ENCODE results near the gene SHMT2. TPM values are rescaled to one million over a fixed set of nuclear protein-coding genes. Genes with fewer than 3 reads are reported as not detected.

SHMT2 gene
- total and polyA plus RNA-seq, 5 experiments from 2014 or later, result 27.3 to 45.3 (median 31.2) TPM

DNA sequence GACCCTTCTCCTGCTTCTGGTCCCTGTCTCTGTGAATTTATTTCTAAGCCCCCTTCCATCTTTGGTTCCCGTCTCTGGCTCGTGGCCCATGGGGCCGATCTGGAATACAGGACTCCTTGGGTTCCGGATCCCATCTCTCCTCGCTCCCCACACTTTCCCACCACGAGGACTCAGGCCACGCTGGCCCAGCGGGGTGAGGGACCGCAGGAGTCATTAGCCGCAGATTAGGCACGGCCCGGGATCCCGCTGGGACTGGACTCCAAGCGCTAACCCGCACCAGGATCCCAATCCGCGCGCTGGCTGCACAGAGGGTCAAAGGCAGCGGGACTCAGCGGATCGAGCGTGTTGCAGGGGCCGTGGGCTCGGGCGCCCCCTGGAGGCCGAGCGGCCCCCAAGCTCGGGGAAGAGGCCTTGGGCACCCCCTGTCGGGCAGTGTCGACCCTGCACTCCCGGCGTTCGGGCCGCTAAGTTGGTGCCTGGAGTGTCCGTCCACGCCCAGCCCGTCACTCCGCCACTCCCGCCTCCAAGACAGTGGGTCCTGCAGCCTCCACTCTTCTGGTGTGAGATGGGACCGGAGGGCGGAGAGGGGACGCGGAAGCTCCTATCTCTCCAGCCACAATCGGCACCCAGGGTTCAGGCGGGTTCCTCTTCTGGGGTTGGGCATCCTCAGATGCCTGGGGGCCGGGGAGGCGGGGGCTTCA lies 9.5 kb downstream of the SHMT2 start:
- H3K36me3 Mint-ChIP-seq, result peaks cover 0 to 18% (median 11%) of the 10 kb centered on the region in 3 donors
- POLR2A ChIA-PET, result interaction anchor here (0.8 to 7.5 kb wide), 6 partner anchors 9 to 111 kb away, joined by 3 to 72 read pairs (median 21); partner anchors contain the start of genes LRP1, NXPH4 and SHMT2
- no peaks in the 10 kb centered on the region for H3K9me3 Mint-ChIP-seq
- H3K4me3 Mint-ChIP-seq, result peak overlapping the region; percentile 90 to 98 (median 94)
- peaks cover 44 to 87% (median 70%) of the 10 kb centered on the region in 4 donors for H3K4me1 Mint-ChIP-seq
- H3K27me3 Mint-ChIP-seq, result peaks cover 31 to 83% (median 57%) of the 10 kb centered on the region in 5 donors
- ATAC-seq, result peak; percentile 54 to 58
- H3K27ac Mint-ChIP-seq, result peak overlapping the region in 4 of 10 donors; percentile 31 to 87 (median 63)
- peak; percentile 68 to 92 (median 84) for DNase-seq

DNA sequence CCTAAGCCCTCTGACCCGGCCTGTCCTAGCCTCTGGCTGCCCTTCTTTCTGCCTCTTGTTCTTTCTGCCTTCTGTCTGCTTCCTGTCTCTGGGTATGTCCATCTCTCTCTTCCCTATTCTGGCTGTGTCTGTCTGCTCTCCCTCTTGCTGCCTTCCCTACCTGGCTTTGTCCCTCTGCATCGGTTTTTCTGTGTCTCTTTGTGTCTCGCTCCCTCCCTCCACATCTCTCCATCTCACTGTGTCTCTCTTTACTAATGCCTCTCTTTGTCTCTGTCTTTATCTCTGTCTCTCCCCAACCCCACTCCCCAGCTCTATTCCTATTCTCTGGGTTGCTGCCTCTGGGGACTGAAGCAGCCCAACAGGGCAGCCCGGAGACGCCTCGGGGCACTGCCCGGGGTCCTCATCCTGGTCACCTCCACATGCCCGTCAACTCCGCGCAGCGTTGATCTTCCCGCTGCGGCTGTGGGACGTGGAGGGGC lies 10.1 kb downstream of the SHMT2 start:
- Mint-ChIP-seq H3K9me3 (no peaks in the 10 kb centered on the region), H3K4me3 (peak overlapping the region; percentile 90 to 98 (median 94)), H3K4me1 (peaks cover 44 to 83% (median 68%) of the 10 kb centered on the region in 4 donors), H3K27me3 (peaks cover 31 to 90% (median 62%) of the 10 kb centered on the region in 5 donors), H3K36me3 (peaks cover 0 to 12% (median 5%) of the 10 kb centered on the region in 3 donors), H3K27ac (peak overlapping the region in 6 of 10 donors; percentile 3 to 87 (median 40))
- POLR2A ChIA-PET, result interaction anchor here (0.8 to 7.5 kb wide), 6 partner anchors 10 to 111 kb away, joined by 3 to 72 read pairs (median 21); partner anchors contain the start of genes LRP1, NXPH4 and SHMT2
- DNase-seq (peak in 1 of 10 donors; percentile 57), ATAC-seq (no peak)

DNA sequence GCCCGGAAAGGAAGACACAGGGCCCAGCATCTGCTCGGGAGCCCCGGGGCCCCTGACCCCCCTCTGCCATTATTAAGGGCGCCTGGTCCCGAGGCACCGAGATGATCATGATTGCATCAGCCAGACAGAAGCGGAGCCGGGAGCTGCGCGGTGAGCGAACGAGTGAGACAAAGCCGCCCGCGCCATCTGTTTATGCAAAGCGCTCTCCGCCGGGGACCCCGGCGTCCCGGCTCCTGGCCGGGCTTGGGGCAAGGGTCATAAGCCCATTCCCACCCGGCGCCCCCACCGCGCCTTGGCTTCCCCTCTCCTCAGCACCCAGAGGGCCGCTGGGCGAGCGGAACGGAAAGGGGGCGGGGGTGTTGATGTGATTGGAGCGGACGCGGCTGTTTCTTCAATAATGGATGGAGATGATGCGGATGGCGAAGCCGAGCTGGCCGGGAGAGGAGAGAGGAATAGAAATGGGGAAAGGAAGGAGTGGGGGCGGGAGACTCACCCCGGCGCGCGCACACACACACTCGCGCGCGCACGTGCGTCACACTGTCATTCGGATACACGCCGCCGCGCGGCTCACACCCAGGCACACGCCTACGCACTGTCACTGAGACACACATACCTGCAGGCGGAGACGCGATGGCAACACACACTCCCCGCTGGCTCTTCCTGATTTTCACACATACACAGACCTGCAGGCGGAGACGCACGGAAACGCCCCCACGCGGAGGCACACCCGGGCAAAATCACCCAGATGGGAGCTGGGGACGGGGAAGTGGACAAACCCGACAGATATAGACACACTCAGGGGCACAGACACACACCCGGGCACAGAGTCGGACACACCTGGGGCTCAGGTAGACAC lies 10.8 kb downstream of the SHMT2 start:
- ATAC-seq, result peak; percentile 54 to 72
- peaks cover 31 to 95% (median 67%) of the 10 kb centered on the region in 5 donors for H3K27me3 Mint-ChIP-seq
- H3K27ac Mint-ChIP-seq, result peak overlapping the region; percentile 7 to 93 (median 85)
- peak overlapping the region; percentile 90 to 98 (median 94) for H3K4me3 Mint-ChIP-seq
- peaks cover 0 to 8% (median 3%) of the 10 kb centered on the region in 3 donors for H3K36me3 Mint-ChIP-seq
- no peaks in the 10 kb centered on the region for H3K9me3 Mint-ChIP-seq
- POLR2A ChIA-PET, result interaction anchor here (0.7 to 7.5 kb wide), 6 partner anchors 11 to 52 kb away, joined by 3 to 72 read pairs (median 21); partner anchors contain the start of genes NXPH4 and SHMT2
- DNase-seq, result peak; percentile 56 to 83 (median 70)
- H3K4me1 Mint-ChIP-seq, result peaks cover 44 to 80% (median 67%) of the 10 kb centered on the region in 4 donors

DNA sequence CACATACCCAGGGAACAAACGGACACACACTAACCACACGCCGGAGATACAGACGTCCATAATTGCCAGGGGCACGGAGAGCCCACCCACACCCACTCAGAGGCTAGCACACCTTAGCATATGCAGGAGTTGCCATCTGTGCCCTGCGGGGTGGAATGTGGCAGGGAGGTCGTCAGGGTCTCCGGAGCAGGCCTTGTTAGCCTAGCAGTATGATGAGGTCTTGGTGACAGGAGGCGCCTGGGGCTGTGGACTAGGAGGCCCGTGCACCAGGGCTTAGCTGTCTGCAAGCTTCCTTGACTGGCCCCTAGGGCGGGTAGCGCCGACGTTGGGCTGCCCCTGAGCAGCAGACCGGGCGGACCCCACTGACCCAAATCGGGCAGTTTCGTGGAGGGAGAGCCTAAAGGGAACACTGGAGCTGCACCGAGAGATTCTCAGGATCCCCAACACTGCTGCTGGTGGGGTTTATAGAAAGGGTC lies 11.5 kb downstream of the SHMT2 start:
- Mint-ChIP-seq H3K27me3 (peaks cover 31 to 92% (median 66%) of the 10 kb centered on the region in 5 donors), H3K9me3 (no peaks in the 10 kb centered on the region), H3K27ac (peak overlapping the region; percentile 7 to 93 (median 85)), H3K4me3 (peak overlapping the region; percentile 90 to 98 (median 94)), H3K4me1 (peaks cover 44 to 79% (median 65%) of the 10 kb centered on the region in 4 donors), H3K36me3 (peaks cover 0 to 6% (median 0%) of the 10 kb centered on the region in 3 donors)
- ATAC-seq, result peak in 1 of 2 donors; percentile 8
- POLR2A ChIA-PET, result interaction anchor here (0.7 to 7.5 kb wide), 5 partner anchors 11 to 129 kb away, joined by 3 to 72 read pairs (median 3); partner anchors contain the start of genes NXPH4, SHMT2 and STAT6
- DNase-seq, result no peak

DNA sequence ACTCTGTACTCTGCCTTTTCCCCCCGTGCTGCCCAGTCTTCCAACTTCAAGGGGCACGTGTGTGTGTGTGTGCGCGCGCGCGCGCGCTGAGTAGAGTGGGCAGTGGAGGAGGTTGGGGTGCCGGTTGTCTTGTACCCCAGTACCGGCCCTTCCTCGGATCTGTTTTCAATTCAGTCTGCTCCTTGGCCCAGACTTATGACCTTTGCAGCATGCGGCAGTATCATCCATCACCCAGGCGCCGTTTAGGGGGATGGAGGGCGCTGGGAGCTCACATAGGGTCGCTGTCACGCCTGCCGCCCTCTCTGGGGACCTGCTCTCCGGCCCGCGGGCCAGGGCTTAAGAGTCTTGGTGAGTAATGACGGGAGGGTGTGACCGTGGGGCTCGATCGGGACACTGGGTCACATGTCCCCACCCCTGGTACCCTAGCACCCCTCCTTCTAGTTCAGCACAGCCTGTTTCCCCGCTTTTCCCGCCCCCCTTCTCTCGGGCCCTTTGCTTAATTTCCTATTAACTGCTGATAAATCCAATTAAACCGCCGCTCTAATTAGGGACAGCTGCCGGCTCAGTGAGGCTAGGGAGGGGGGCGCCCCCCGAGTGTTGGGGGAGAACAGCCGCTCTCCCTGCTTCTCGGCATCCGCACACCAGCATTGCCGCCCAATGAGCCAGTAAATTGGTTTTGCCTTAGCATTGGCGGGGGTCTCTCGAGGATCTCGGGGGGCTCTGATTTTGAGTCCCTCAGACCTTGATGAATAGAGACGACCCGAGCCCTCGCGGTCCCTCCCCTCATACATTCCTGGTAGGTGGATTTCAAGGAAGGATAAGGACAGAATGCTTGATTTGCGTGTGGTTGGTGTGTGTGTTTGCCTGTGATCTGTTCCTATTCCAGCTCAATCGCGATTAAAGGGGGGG lies 12.1 kb downstream of the SHMT2 start:
- no peak for ATAC-seq
- Mint-ChIP-seq H3K27me3 (peaks cover 32 to 85% (median 61%) of the 10 kb centered on the region in 5 donors), H3K36me3 (peaks cover 0 to 8% (median under 1%) of the 10 kb centered on the region in 3 donors), H3K4me3 (peak overlapping the region; percentile 40 to 96 (median 90)), H3K27ac (peak overlapping the region in 4 of 10 donors; percentile 39 to 53 (median 44)), H3K9me3 (no peaks in the 10 kb centered on the region), H3K4me1 (peaks cover 40 to 72% (median 61%) of the 10 kb centered on the region in 4 donors)
- DNase-seq, result peak in 1 of 10 donors; percentile 62
- POLR2A ChIA-PET, result interaction anchor here (0.7 to 7.5 kb wide), 6 partner anchors 9 to 130 kb away, joined by 3 to 72 read pairs (median 4); partner anchors contain the start of genes NXPH4, SHMT2, STAC3 and STAT6

DNA sequence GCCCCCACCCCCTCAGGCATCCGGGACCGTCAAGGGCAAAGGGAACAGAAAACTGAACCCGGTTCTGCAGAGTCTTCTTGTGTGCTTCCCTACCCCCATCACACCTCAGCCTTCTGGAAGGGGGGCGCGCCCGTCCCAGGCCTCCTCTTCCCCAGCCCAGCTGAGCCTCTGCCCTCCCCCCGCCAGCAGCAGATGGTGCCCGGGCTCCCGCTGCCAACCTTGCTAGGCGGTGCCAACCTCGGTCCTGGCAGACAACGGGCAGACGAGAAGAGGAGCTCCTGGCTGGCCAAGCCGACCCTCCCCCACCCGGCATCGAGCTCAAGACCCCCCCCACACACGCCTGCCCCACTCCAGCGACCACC lies 12.8 kb downstream of the SHMT2 start:
- peak overlapping the region; percentile 14 to 96 (median 80) for H3K4me3 Mint-ChIP-seq
- no peaks in the 10 kb centered on the region for H3K9me3 Mint-ChIP-seq
- H3K36me3 Mint-ChIP-seq, result peaks cover 0 to 8% (median 3%) of the 10 kb centered on the region in 3 donors
- POLR2A ChIA-PET, result interaction anchor here (0.9 to 7.5 kb wide), 5 partner anchors 9 to 28 kb away, joined by 3 to 72 read pairs (median 6); partner anchors contain the start of genes NXPH4, SHMT2 and STAC3
- no peak for ATAC-seq
- no peak for DNase-seq
- H3K4me1 Mint-ChIP-seq, result peaks cover 34 to 66% (median 55%) of the 10 kb centered on the region in 4 donors
- peak overlapping the region in 3 of 10 donors; percentile 19 to 46 (median 42) for H3K27ac Mint-ChIP-seq
- peaks cover 28 to 78% (median 57%) of the 10 kb centered on the region in 5 donors for H3K27me3 Mint-ChIP-seq

DNA sequence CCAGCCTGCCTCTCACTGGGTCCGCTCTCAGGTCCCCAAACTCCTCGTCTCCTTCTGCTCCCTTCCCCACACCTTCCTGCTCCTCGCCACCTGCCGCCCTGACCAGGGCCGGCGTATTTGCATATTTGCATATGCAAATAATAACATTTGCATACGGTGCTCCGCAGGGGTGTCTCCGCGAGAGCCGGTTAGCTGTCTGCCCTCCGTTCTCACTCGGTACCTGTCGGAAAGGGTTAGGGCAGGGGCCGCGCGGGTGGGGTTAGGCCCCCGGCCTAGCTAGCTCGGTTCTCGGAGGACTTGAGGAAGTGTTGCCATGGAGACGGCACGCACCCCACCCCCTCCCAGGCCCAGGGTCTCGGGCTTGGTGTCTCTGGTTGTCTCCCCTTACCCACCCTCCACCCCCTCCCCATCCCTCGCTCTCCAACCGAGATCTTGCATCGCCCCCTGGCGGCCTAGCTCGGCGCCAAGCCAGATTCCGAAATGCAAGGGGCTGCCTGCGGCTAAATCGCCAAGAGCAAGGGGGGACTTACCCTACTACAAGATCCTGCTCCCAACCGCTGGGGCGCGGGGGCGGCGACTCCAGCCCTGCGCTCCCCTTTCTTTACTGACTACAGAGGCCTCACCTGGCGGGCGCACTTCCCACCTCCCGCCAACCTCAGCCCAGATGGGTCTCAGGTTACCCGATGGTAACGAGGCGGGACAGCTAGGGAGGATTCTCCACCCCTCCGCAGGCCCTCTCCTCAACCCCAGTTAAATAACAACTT lies 13.4 kb downstream of the SHMT2 start:
- H3K4me3 Mint-ChIP-seq, result peak overlapping the region; percentile 60 to 96 (median 78)
- H3K4me1 Mint-ChIP-seq, result peaks cover 31 to 60% (median 50%) of the 10 kb centered on the region in 4 donors
- no peaks in the 10 kb centered on the region for H3K9me3 Mint-ChIP-seq
- DNase-seq, result peak in 9 of 10 donors; percentile 36 to 78 (median 58)
- peak in 1 of 2 donors; percentile 8 for ATAC-seq
- peak overlapping the region in 3 of 10 donors; percentile 5 to 19 (median 9) for H3K27ac Mint-ChIP-seq
- H3K27me3 Mint-ChIP-seq, result peaks cover 24 to 73% (median 52%) of the 10 kb centered on the region in 5 donors
- POLR2A ChIA-PET, result interaction anchor here (0.9 to 7.5 kb wide), 5 partner anchors 8 to 28 kb away, joined by 3 to 72 read pairs (median 6); partner anchors contain the start of genes NXPH4, SHMT2 and STAC3
- H3K36me3 Mint-ChIP-seq, result peaks cover 0 to 8% (median 3%) of the 10 kb centered on the region in 3 donors

DNA sequence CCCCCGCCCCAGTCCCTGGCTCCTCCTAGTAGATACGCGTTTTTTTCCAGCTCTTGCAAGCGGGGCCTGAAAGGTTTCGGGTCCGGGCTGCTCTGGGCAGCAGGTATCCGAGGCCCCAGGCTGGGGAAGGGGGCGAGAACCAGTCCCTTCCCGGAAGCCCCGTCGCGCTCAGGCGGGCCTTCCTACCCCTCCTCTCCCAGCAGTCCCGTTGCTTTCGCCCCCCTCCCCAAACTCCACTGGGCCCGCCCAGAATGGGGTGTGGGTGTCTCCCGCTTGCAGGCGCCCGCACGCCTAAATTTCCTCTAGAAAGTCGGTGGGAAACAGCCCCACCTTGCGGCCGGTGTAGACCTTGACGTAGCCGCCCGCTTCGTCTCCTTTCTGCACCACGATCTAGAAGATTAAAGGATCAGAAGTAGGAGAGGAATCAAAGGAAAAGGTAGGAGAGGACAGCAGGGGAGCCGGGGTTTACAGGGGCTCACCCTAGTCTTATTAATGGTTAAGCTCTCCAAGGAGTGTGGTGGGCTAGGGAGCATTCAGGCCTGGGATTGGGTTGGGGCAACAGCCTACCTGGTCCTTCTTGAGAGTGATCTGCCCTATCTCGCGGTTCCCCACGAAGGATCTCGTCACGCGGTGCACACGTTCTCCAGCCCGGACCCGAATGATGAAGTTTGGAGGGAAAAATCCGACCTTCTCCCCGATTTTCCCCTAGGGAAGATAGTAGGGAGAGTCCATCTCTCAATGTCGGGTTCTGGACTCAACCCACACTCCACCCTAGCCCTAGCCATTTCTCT lies 14.2 kb downstream of the SHMT2 start:
- ATAC-seq (peak; percentile 28 to 36), DNase-seq (peak; percentile 60 to 86 (median 78))
- Mint-ChIP-seq H3K27me3 (peaks cover 23 to 64% (median 47%) of the 10 kb centered on the region in 5 donors), H3K9me3 (no peaks in the 10 kb centered on the region), H3K4me3 (peak overlapping the region; percentile 70 to 96 (median 86)), H3K4me1 (peaks cover 31 to 54% (median 49%) of the 10 kb centered on the region in 4 donors), H3K36me3 (peaks cover 0 to 7% (median 3%) of the 10 kb centered on the region in 3 donors), H3K27ac (peak overlapping the region in 3 of 10 donors; percentile 33 to 56 (median 37))
- POLR2A ChIA-PET, result interaction anchor here (0.9 to 7.5 kb wide), 3 partner anchors 18 to 29 kb away, joined by 3 to 72 read pairs (median 6); partner anchors contain the start of gene NXPH4

DNA sequence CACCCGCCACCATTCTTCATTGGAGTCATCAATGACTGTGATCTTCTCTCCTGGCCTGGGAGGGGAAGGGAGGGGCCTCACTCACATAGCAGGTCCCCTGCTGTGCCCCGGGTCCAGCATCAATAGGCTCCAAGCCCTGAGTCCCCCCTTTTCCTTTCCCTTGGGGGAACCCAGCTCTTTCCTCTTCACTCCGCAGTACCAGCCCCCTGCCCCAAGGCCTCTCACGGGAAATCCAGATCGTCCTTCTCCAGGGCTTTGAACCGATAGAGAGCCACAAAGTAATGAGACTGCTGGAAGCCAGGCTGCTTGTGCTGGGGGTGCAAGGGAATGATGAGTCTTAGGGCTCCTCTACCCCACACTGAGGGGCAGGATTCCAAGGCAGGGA lies 14.8 kb downstream of the SHMT2 start:
- Mint-ChIP-seq H3K36me3 (peaks cover 0 to 6% (median 3%) of the 10 kb centered on the region in 3 donors), H3K4me3 (peak overlapping the region in 9 of 10 donors; percentile 10 to 91 (median 57)), H3K9me3 (no peaks in the 10 kb centered on the region), H3K27me3 (peaks cover 21 to 58% (median 43%) of the 10 kb centered on the region in 5 donors), H3K27ac (peak overlapping the region in 1 of 10 donors; percentile 56), H3K4me1 (peaks cover 33 to 54% (median 48%) of the 10 kb centered on the region in 4 donors)
- no peak for DNase-seq
- no peak for ATAC-seq
- POLR2A ChIA-PET, result interaction anchor here (7.5 kb wide), 1 partner anchor 30 kb away, joined by 72 read pairs; the partner anchor contains the start of gene NXPH4
